IMR-90 (cell line): Measurements from ENCODE around the gene TULP3. TPM values are rescaled to one million over a fixed set of nuclear protein-coding genes. Genes with fewer than 3 reads are reported as not detected.

ENCODE experiments used
- ATAC-seq: fragments of 200-7000 bp; cut with Tn5 transposase; 2 replicates; pipeline ENCODE4 v1.9.1; 2020; ENCODE audit warnings: low read depth, mild to moderate bottlenecking, moderate library complexity
- BruUV-seq: library from RNA; stranded (reverse); fragments of 400-500 nt; replicated peaks from 2 replicates; lab custom pipeline; 2021; lab: Mats Ljungman, UMichigan
- CTCF ChIA-PET: fragments of 300-600 bp; formaldehyde crosslinking; extraction: SDS; loops from one replicate; lab custom pipeline; 2021; ENCODE audit warnings: antibody characterized with exemption; lab: Yijun Ruan, JAX
- POLR2A ChIA-PET: fragments of 300-600 bp; sonication (Branson Sonifier 250); formaldehyde crosslinking; loops from one replicate; lab custom pipeline; 2022; ENCODE audit warnings: antibody characterized with exemption; ENCODE audit not compliant: unreplicated experiment; lab: Charles Lee
- DNase-seq: peaks from one replicate; pipeline ENCODE4 v3.0.0; 2013
- H2AFZ ChIP-seq: replicated peaks from 2 replicates; pipeline ENCODE3; 2013; ENCODE audit warnings: low read length, mild to moderate bottlenecking; ENCODE audit not compliant: poor library complexity
- H2AK5ac ChIP-seq: 2 replicates; pipeline ENCODE4 v1.6.1; 2013; ENCODE audit warnings: low read depth, low read length, inconsistent platforms
- H2AK9ac ChIP-seq: replicated peaks from 2 replicates; pipeline ENCODE3; 2013; ENCODE audit warnings: mild to moderate bottlenecking, low read depth, low read length, moderate library complexity; ENCODE audit not compliant: poor library complexity
- H2BK120ac ChIP-seq: 2 replicates; pipeline ENCODE4 v1.6.1; 2013; ENCODE audit warnings: low read depth, low read length, inconsistent platforms
- H2BK15ac ChIP-seq: 3 replicates; pipeline ENCODE4 v1.6.1; 2013; ENCODE audit warnings: low read depth, low read length, inconsistent platforms
- H2BK20ac ChIP-seq: 2 replicates; pipeline ENCODE4 v1.6.1; 2013; ENCODE audit warnings: low read depth, mild to moderate bottlenecking, inconsistent platforms, low read length, moderate library complexity
- H2BK5ac ChIP-seq: 2 replicates; pipeline ENCODE4 v1.6.1; 2013; ENCODE audit warnings: mild to moderate bottlenecking, low read depth, low read length, inconsistent platforms; ENCODE audit not compliant: poor library complexity, severe bottlenecking
- H3K14ac ChIP-seq: replicated peaks from 2 replicates; pipeline ENCODE4 v1.6.1; 2013; ENCODE audit warnings: low read depth, low read length, inconsistent platforms
- H3K18ac ChIP-seq: 2 replicates; pipeline ENCODE4 v1.6.1; 2013; ENCODE audit warnings: low read depth, low read length, control low read depth
- H3K23ac ChIP-seq: 2 replicates; pipeline ENCODE4 v1.6.1; 2013; ENCODE audit warnings: low read depth, low read length, inconsistent platforms
- H3K27ac ChIP-seq: 2 replicates; pipeline ENCODE4 v1.5.1; 2013; ENCODE audit warnings: mild to moderate bottlenecking, control low read depth, low read length; ENCODE audit not compliant: insufficient read depth
- H3K27me3 ChIP-seq: 2 replicates; pipeline ENCODE4 v1.6.1; 2013; ENCODE audit warnings: low read length; ENCODE audit not compliant: control insufficient read depth, insufficient read depth
- H3K36me3 ChIP-seq: 2 replicates; pipeline ENCODE4 v1.6.1; 2013; ENCODE audit warnings: low read length, mixed read lengths; ENCODE audit not compliant: control insufficient read depth, insufficient read depth
- H3K4ac ChIP-seq: 2 replicates; pipeline ENCODE4 v1.6.1; 2013; ENCODE audit warnings: low read depth, low read length, inconsistent platforms
- H3K4me1 ChIP-seq: 2 replicates; pipeline ENCODE4 v1.6.1; 2013; ENCODE audit warnings: low read length, mixed read lengths; ENCODE audit not compliant: control insufficient read depth, insufficient read depth
- H3K4me2 ChIP-seq: 2 replicates; pipeline ENCODE4 v1.6.1; 2013; ENCODE audit warnings: low read depth, mild to moderate bottlenecking, control low read depth, low read length, moderate library complexity
- H3K4me3 ChIP-seq: 2 replicates; pipeline ENCODE4 v1.5.1; 2013; ENCODE audit warnings: low read depth, mild to moderate bottlenecking, control low read depth, low read length, moderate library complexity; ENCODE audit not compliant: insufficient read depth
- H3K56ac ChIP-seq: 2 replicates; pipeline ENCODE4 v1.6.1; 2013; ENCODE audit warnings: low read length, inconsistent platforms; ENCODE audit not compliant: insufficient read depth; ENCODE audit errors: extremely low read depth
- H3K79me1 ChIP-seq, 2 experiments: 2 replicates each; pipeline ENCODE4 v1.6.1; 2013; ENCODE audit warnings: low read length in 2 of 2, inconsistent platforms in 1 of 2, low read depth in 1 of 2
- H3K9ac ChIP-seq: 2 replicates; pipeline ENCODE4 v1.6.1; 2013; ENCODE audit warnings: low read depth, low read length, control low read depth
- H3K9me1 ChIP-seq: 2 replicates; pipeline ENCODE4 v1.6.1; 2013; ENCODE audit warnings: low read length, inconsistent platforms; ENCODE audit not compliant: insufficient read depth
- H3K9me3 ChIP-seq: 2 replicates; pipeline ENCODE4 v1.6.1; 2013; ENCODE audit warnings: low read length; ENCODE audit not compliant: control insufficient read depth, insufficient read depth
- H4K20me1 ChIP-seq: 2 replicates; pipeline ENCODE4 v1.6.1; 2013; ENCODE audit warnings: low read length, inconsistent platforms; ENCODE audit not compliant: insufficient read depth
- H4K5ac ChIP-seq: 2 replicates; pipeline ENCODE4 v1.6.1; 2013; ENCODE audit warnings: mild to moderate bottlenecking, low read depth, low read length, control low read depth
- H4K8ac ChIP-seq, 2 experiments: 2 replicates each; pipeline ENCODE4 v1.6.1; 2013; ENCODE audit warnings: low read depth in 2 of 2, low read length in 2 of 2, control low read depth in 1 of 2, inconsistent platforms in 1 of 2
- H4K91ac ChIP-seq: 2 replicates; pipeline ENCODE4 v1.6.1; 2013; ENCODE audit warnings: low read depth, low read length, inconsistent platforms; ENCODE audit not compliant: insufficient read depth
- BHLHE40 ChIP-seq: fragments of 150-350 bp; IDR thresholded peaks from 2 replicates; pipeline ENCODE4 v1.6.1; 2016; ENCODE audit warnings: mild to moderate bottlenecking, low read depth, low read length
- CEBPB ChIP-seq: IDR thresholded peaks from 2 replicates; pipeline ENCODE4 v1.6.1; 2012; ENCODE audit warnings: low read depth, low read length, improper control_type of control experiment
- CHD1 ChIP-seq: IDR thresholded peaks from 2 replicates; pipeline ENCODE4 v1.6.1; 2012; ENCODE audit warnings: low read depth, low read length, improper control_type of control experiment
- FOS ChIP-seq: fragments of 150-350 bp; IDR thresholded peaks from 2 replicates; pipeline ENCODE4 v1.6.1; 2016; ENCODE audit warnings: low read depth, low read length
- MAFK ChIP-seq: IDR thresholded peaks from 2 replicates; pipeline ENCODE4 v1.6.1; 2012; ENCODE audit warnings: low read depth, low read length, improper control_type of control experiment
- MAZ ChIP-seq: IDR thresholded peaks from 2 replicates; pipeline ENCODE4 v1.6.1; 2012; ENCODE audit warnings: low read depth, mild to moderate bottlenecking, low read length, improper control_type of control experiment, moderate library complexity, borderline replicate concordance
- MXI1 ChIP-seq: IDR thresholded peaks from 2 replicates; pipeline ENCODE4 v1.6.1; 2012; ENCODE audit warnings: low read depth, mild to moderate bottlenecking, low read length, moderate library complexity, borderline replicate concordance
- NFE2L2 ChIP-seq: fragments of 150-350 bp; IDR thresholded peaks from 2 replicates; pipeline ENCODE4 v1.6.1; 2016; ENCODE audit warnings: low read depth, mild to moderate bottlenecking, low read length
- POLR2A ChIP-seq: IDR thresholded peaks from 2 replicates; pipeline ENCODE4 v1.6.1; 2012; ENCODE audit warnings: mild to moderate bottlenecking, low read depth, low read length
- RAD21 ChIP-seq: IDR thresholded peaks from 2 replicates; pipeline ENCODE4 v1.6.1; 2012; ENCODE audit warnings: low read length, improper control_type of control experiment
- RCOR1 ChIP-seq: IDR thresholded peaks from 2 replicates; pipeline ENCODE4 v1.6.1; 2012; ENCODE audit warnings: mild to moderate bottlenecking, low read length, improper control_type of control experiment; ENCODE audit not compliant: insufficient replicate concordance
- RFX5 ChIP-seq: IDR thresholded peaks from 2 replicates; pipeline ENCODE4 v1.8.0; 2012; ENCODE audit warnings: low read depth, mild to moderate bottlenecking, low read length, moderate library complexity
- WGBS, 2 experiments: methylation state at CpG; one replicate each; pipeline versions ENCODE4 v1.1.5 to v1.1.7; 2013; ENCODE audit warnings: missing lambda C conversion rate in 2 of 2; ENCODE audit not compliant: insufficient read length in 1 of 2; ENCODE audit errors: extremely low coverage in 2 of 2; 5-methylcytosine and 5-hydroxymethylcytosine counted together
- dilution Hi-C: fragments of 300-500 bp; cut with HindIII; formaldehyde crosslinking; loops from one replicate; pipeline ENCODE4 v1.14.3; 2018; ENCODE audit warnings: low sequenced_read_pairs; ENCODE audit not compliant: unreplicated experiment
- in situ Hi-C: fragments of 300-500 bp; cut with MboI; formaldehyde crosslinking; loops from 3 replicates; pipeline ENCODE4 v1.14.3; 2019; ENCODE audit warnings: low sequenced_read_pairs, inconsistent platforms, mixed read lengths
- intact Hi-C: fragments of 100-400 bp; cut with micrococcal nuclease; formaldehyde crosslinking; loops from 2 replicates; pipeline ENCODE4 v1.10.0; 2022
- polyA plus RNA-seq, 3 experiments: library from polyadenylated mRNA; depleted of rRNA; stranded (reverse); fragments of >200 nt; gene quantifications; 2 replicates each; pipeline ENCODE4 v1.2.3, GENCODE V29; 2012; ENCODE audit warnings: low replicate concordance in 1 of 3
- total RNA-seq: library from RNA; depleted of rRNA; stranded (reverse); fragments of >200 nt; gene quantifications from 2 replicates; pipeline ENCODE4 v1.2.3, GENCODE V29; 2012
- TF ChIP-seq, protein P1 (sequence below): fragments of 150-350 bp; IDR thresholded peaks from 2 replicates; pipeline ENCODE4 v1.6.1; 2017; ENCODE audit warnings: mild to moderate bottlenecking, antibody characterized with exemption, low read length, low read depth
- TF ChIP-seq, protein P2 (sequence below): conservative IDR thresholded peaks from 2 replicates; pipeline ENCODE4 v1.5.1; 2012; ENCODE audit warnings: mild to moderate bottlenecking, low read depth, low read length, improper control_type of control experiment

TULP3 gene
- total and polyA plus RNA-seq, 2 of the 4 experiments (the other 2 are of a cell fraction): 35.2 to 35.5 TPM

DNA sequence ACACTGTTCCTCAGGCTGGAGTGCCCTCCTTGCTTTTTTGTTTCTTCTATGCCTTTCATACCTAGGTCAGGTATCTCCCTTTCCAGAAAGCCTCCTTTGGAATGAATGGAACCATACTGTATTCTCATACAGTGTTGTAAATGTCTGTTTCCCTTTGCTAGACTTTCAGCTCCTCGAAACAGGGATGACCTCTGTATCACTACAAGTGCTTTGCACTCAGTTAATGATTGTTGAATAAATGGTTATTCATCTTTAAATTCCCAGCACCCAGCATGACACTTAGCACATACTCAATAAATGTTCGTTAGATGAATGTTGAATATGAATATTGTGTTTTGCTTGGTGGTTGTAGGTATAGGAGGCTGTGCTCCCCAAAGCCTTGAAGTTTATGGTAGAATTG lies 5.9 kb upstream of the TULP3 start (continued):
- TF ChIP-seq, protein P1, sequence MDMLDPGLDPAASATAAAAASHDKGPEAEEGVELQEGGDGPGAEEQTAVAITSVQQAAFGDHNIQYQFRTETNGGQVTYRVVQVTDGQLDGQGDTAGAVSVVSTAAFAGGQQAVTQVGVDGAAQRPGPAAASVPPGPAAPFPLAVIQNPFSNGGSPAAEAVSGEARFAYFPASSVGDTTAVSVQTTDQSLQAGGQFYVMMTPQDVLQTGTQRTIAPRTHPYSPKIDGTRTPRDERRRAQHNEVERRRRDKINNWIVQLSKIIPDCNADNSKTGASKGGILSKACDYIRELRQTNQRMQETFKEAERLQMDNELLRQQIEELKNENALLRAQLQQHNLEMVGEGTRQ: no peak
- TF ChIP-seq BHLHE40: no peak
- no peak for TF ChIP-seq MAFK

DNA sequence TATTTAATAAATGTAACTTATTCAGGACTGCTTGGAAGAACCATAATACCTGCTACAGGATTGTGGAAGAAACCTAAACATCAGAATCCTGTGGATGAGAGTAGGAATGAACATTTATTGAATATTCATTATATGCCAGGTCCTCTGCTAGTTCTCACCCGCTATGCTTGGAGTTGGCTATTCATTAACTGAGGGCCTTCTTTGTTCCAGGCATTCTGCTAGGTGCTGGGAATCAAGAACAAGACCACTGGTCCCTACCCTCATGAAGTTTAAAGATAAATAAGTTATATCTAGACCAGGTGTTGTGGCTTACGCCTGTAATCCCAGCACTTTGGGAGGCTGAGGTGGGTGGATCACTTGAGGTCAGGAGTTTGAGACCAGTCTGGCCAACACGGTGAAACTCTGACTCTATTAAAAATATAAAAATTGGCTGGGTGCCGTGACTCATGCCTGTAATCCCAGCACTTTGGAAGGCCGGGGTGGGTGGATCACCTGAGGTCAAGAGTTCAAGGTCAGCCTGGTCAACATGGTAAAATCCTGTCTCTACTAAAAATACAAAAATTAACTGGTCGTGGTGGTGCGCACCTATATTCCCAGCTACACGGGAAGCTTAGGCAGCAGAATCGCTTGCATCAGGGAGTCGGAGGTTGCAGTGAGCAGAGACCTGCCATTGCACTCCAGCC lies 3.8 kb upstream of the TULP3 start:
- WGBS, 2 experiments: 93% methylated on average over 3 of the region's 10 CpGs; no CpG with 5 or more reads in 1 of the 2 experiments
- TF ChIP-seq CEBPB: no peak
- no peak for TF ChIP-seq MXI1
- TF ChIP-seq RCOR1: no peak
- no peak for TF ChIP-seq MAZ
- no peak for TF ChIP-seq RFX5
- no peak for TF ChIP-seq POLR2A
- TF ChIP-seq NFE2L2: no peak
- TF ChIP-seq BHLHE40: no peak
- TF ChIP-seq CHD1: no peak
- TF ChIP-seq RAD21: no peak
- TF ChIP-seq MAFK: no peak
- TF ChIP-seq FOS: no peak
- TF ChIP-seq, protein P2, sequence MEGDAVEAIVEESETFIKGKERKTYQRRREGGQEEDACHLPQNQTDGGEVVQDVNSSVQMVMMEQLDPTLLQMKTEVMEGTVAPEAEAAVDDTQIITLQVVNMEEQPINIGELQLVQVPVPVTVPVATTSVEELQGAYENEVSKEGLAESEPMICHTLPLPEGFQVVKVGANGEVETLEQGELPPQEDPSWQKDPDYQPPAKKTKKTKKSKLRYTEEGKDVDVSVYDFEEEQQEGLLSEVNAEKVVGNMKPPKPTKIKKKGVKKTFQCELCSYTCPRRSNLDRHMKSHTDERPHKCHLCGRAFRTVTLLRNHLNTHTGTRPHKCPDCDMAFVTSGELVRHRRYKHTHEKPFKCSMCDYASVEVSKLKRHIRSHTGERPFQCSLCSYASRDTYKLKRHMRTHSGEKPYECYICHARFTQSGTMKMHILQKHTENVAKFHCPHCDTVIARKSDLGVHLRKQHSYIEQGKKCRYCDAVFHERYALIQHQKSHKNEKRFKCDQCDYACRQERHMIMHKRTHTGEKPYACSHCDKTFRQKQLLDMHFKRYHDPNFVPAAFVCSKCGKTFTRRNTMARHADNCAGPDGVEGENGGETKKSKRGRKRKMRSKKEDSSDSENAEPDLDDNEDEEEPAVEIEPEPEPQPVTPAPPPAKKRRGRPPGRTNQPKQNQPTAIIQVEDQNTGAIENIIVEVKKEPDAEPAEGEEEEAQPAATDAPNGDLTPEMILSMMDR: no peak

More for the DNA sequence above, 3.8 kb upstream of the TULP3 start:
- DNase-seq: no peak
- intact Hi-C loops: no loop called here
- Histone ChIP-seq H3K4me2 (no peak overlapping the region), H4K5ac (no peak overlapping the region), H3K9me1 (peaks cover 6% of the 10 kb centered on the region), H3K9me3 (no peaks in the 10 kb centered on the region), H3K36me3 (peaks cover 7% of the 10 kb centered on the region), H3K23ac (no peak overlapping the region), H3K4me3 (no peak overlapping the region), H4K91ac (no peak overlapping the region), H2BK15ac (no peak overlapping the region), H3K27me3 (no peaks in the 10 kb centered on the region), H4K20me1 (no peaks in the 10 kb centered on the region), H3K9ac (no peak overlapping the region), H3K27ac (no peak overlapping the region), H2AFZ (no peak overlapping the region), H2BK20ac (no peak overlapping the region), H4K8ac (no peak overlapping the region), H3K14ac (no peak overlapping the region), H3K4ac (no peak overlapping the region), H2AK5ac (no peak overlapping the region), H2BK120ac (no peak overlapping the region), H3K4me1 (0 out of 2 replicates have a peak, but pooled peaks cover 2% of the 10 kb centered on the region), H3K56ac (no peak overlapping the region), H3K18ac (no peak overlapping the region), H3K79me1 (peaks cover 6 to 38% of the 10 kb centered on the region in 2 experiments), H2AK9ac (no peak overlapping the region), H2BK5ac (no peak overlapping the region)
- POLR2A ChIA-PET: interaction anchor here (0.6 to 0.7 kb wide), 2 partner anchors 9 to 163 kb away, joined by 3 to 10 read pairs; no protein-coding TSS in a partner anchor
- in situ Hi-C loops: no loop called here
- no TSS peak for BruUV-seq
- CTCF ChIA-PET: no interaction called here
- ATAC-seq: no peak
- dilution Hi-C loops: no loop called here
